ENCODE measurements around the gene ANKRD31.

Gene ANKRD31

DNA sequence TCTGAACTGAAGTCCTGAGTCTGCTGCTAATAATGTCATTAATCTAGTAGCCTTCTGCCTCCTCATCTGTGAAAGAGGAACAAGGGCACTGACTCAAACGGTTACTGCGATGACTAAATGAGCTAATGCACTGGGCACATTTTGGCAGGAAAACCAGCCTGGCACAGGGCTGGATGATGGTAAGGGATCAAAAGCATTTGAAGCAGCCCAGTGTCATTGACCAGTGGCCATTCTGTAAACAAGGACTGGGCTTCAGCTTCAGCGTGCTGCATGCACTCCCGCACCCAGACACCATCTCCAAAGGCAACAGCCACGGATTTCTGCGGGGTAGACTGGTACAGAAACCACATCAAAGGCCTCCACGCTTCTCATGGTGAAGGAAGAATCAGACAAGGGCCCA lies 192.3 kb downstream of the ANKRD31 start:
- H3K4me1 ChIP-seq (ENCODE audit: control insufficient read depth, low read length) = no peaks in the 10 kb centered on the region

DNA sequence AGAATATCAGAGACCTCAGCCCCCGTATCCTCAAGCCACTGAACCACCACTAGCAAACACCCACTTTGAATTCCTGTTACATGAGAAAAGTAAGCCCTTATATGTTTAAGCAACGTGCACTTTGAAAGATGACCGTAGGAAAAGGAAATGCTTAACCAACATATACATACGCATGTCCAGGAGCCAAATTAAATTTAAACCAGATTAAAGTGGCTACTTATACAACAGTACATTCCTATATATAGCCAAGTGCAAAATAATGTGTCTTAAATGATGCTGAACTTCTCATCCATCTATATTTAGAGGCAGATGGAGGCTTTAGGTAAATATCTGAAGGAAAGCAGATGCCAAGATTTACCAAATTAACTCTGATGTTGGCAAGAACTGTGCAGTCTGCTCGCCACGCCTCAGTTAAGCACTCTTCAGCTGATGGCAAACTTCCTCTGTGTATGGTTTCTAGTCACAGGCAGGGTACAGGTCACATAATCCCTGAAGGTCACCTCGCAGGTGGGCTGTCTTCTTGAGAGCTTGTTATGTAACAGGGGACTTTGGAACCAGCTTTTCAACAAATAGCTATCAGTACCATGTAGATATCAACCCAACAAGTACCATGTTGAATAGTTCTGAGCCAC lies 192.9 kb downstream of the ANKRD31 start:
- Histone ChIP-seq H3K4me2 (ENCODE audit: low read length) (no peak overlapping the region), H3K4me1 (ENCODE audit: control insufficient read depth, low read length) (no peaks in the 10 kb centered on the region), H3K9me3 (ENCODE audit: control insufficient read depth, insufficient read depth, low read length) (no peaks in the 10 kb centered on the region), H3K27me3 (ENCODE audit: control insufficient read depth, low read length) (peaks cover 8% of the 10 kb centered on the region), H3K27ac (ENCODE audit: low read depth, low read length) (no peak overlapping the region), H3F3A (ENCODE audit: control insufficient read depth, insufficient read depth) (no peaks in the 10 kb centered on the region), H4K20me1 (ENCODE audit: control insufficient read depth, insufficient read depth, low read depth, low read length) (no peaks in the 10 kb centered on the region), H3K4me3 (ENCODE audit: low read length) (no peak overlapping the region), H3K79me2 (ENCODE audit: control insufficient read depth, low read length) (no peaks in the 10 kb centered on the region), H3K36me3 (ENCODE audit: control insufficient read depth, low read length) (no peaks in the 10 kb centered on the region), H3K9me2 (replicated peaks; ENCODE audit: control insufficient read depth, low read length) (no peaks in the 10 kb centered on the region; the same call in 1 of the 2 replicates)
- TF ChIP-seq, protein P1, sequence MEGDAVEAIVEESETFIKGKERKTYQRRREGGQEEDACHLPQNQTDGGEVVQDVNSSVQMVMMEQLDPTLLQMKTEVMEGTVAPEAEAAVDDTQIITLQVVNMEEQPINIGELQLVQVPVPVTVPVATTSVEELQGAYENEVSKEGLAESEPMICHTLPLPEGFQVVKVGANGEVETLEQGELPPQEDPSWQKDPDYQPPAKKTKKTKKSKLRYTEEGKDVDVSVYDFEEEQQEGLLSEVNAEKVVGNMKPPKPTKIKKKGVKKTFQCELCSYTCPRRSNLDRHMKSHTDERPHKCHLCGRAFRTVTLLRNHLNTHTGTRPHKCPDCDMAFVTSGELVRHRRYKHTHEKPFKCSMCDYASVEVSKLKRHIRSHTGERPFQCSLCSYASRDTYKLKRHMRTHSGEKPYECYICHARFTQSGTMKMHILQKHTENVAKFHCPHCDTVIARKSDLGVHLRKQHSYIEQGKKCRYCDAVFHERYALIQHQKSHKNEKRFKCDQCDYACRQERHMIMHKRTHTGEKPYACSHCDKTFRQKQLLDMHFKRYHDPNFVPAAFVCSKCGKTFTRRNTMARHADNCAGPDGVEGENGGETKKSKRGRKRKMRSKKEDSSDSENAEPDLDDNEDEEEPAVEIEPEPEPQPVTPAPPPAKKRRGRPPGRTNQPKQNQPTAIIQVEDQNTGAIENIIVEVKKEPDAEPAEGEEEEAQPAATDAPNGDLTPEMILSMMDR (IDR thresholded peaks at IDR 0.05; ENCODE audit: low read depth, low read length, poor library complexity, severe bottlenecking) = no peak
- TF ChIP-seq EZH2phosphoT487 (IDR thresholded peaks at IDR 0.05; ENCODE audit: borderline replicate concordance, low read length) = no peak

More for the DNA sequence above, 192.3 kb downstream of the ANKRD31 start:
- Histone ChIP-seq H4K20me1 (ENCODE audit: control insufficient read depth, insufficient read depth, low read depth, low read length) (no peaks in the 10 kb centered on the region), H3K79me2 (ENCODE audit: control insufficient read depth, low read length) (no peaks in the 10 kb centered on the region), H3K27ac (ENCODE audit: low read depth, low read length) (no peak overlapping the region), H3F3A (ENCODE audit: control insufficient read depth, insufficient read depth) (no peaks in the 10 kb centered on the region), H3K4me2 (ENCODE audit: low read length) (no peak overlapping the region), H3K27me3 (ENCODE audit: control insufficient read depth, low read length) (peaks cover 8% of the 10 kb centered on the region), H3K4me3 (ENCODE audit: low read length) (no peak overlapping the region), H3K36me3 (ENCODE audit: control insufficient read depth, low read length) (no peaks in the 10 kb centered on the region), H3K9me3 (ENCODE audit: control insufficient read depth, insufficient read depth, low read length) (no peaks in the 10 kb centered on the region), H3K9me2 (replicated peaks; ENCODE audit: control insufficient read depth, low read length) (no peaks in the 10 kb centered on the region; the same call in 1 of the 2 replicates)
- TF ChIP-seq, protein P1 (IDR thresholded peaks at IDR 0.05; ENCODE audit: low read depth, low read length, poor library complexity, severe bottlenecking) = no peak
- no peak for TF ChIP-seq EZH2phosphoT487 (IDR thresholded peaks at IDR 0.05; ENCODE audit: borderline replicate concordance, low read length)

DNA sequence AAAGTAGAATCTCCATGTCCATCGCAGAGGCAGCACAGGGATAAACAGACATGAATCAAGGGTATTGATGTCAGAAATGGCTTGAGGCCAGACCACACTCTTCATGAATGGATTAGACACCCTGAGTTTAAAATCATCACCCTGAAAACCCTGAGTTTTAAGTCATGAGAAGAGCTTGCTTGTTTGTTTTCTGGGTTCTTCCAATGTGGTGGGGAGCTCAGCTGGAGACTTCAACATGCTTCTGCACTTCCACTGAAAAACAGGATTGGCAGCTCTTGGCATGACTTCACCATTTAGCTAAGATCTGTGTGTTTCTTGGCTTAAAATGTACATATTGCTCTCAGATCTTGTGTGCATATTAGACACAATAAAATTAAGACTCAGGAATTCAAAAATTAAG lies 194.2 kb downstream of the ANKRD31 start:
- Histone ChIP-seq H3K79me2 (ENCODE audit: control insufficient read depth, low read length) (no peaks in the 10 kb centered on the region), H4K20me1 (ENCODE audit: control insufficient read depth, insufficient read depth, low read depth, low read length) (no peaks in the 10 kb centered on the region), H3K4me1 (ENCODE audit: control insufficient read depth, low read length) (no peaks in the 10 kb centered on the region), H3K4me3 (ENCODE audit: low read length) (no peak overlapping the region), H3K27me3 (ENCODE audit: control insufficient read depth, low read length) (peaks cover 8% of the 10 kb centered on the region), H3K27ac (ENCODE audit: low read depth, low read length) (no peak overlapping the region), H3K4me2 (ENCODE audit: low read length) (no peak overlapping the region), H3F3A (ENCODE audit: control insufficient read depth, insufficient read depth) (no peaks in the 10 kb centered on the region), H3K9me3 (ENCODE audit: control insufficient read depth, insufficient read depth, low read length) (no peaks in the 10 kb centered on the region), H3K36me3 (ENCODE audit: control insufficient read depth, low read length) (no peaks in the 10 kb centered on the region), H3K9me2 (replicated peaks; ENCODE audit: control insufficient read depth, low read length) (no peaks in the 10 kb centered on the region; the same call in 1 of the 2 replicates)
- TF ChIP-seq, protein P1 (IDR thresholded peaks at IDR 0.05; ENCODE audit: low read depth, low read length, poor library complexity, severe bottlenecking) = no peak
- TF ChIP-seq EZH2phosphoT487 (IDR thresholded peaks at IDR 0.05; ENCODE audit: borderline replicate concordance, low read length) = no peak
